Measurements from ENCODE around the gene UBE2I.

UBE2I gene

GRCh38 chr16:1372292-1372950 lies 63.0 kb downstream of the UBE2I start:
- TF ChIP-seq, protein P1, sequence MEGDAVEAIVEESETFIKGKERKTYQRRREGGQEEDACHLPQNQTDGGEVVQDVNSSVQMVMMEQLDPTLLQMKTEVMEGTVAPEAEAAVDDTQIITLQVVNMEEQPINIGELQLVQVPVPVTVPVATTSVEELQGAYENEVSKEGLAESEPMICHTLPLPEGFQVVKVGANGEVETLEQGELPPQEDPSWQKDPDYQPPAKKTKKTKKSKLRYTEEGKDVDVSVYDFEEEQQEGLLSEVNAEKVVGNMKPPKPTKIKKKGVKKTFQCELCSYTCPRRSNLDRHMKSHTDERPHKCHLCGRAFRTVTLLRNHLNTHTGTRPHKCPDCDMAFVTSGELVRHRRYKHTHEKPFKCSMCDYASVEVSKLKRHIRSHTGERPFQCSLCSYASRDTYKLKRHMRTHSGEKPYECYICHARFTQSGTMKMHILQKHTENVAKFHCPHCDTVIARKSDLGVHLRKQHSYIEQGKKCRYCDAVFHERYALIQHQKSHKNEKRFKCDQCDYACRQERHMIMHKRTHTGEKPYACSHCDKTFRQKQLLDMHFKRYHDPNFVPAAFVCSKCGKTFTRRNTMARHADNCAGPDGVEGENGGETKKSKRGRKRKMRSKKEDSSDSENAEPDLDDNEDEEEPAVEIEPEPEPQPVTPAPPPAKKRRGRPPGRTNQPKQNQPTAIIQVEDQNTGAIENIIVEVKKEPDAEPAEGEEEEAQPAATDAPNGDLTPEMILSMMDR (IDR thresholded peaks at IDR 0.05): no peak

DNA sequence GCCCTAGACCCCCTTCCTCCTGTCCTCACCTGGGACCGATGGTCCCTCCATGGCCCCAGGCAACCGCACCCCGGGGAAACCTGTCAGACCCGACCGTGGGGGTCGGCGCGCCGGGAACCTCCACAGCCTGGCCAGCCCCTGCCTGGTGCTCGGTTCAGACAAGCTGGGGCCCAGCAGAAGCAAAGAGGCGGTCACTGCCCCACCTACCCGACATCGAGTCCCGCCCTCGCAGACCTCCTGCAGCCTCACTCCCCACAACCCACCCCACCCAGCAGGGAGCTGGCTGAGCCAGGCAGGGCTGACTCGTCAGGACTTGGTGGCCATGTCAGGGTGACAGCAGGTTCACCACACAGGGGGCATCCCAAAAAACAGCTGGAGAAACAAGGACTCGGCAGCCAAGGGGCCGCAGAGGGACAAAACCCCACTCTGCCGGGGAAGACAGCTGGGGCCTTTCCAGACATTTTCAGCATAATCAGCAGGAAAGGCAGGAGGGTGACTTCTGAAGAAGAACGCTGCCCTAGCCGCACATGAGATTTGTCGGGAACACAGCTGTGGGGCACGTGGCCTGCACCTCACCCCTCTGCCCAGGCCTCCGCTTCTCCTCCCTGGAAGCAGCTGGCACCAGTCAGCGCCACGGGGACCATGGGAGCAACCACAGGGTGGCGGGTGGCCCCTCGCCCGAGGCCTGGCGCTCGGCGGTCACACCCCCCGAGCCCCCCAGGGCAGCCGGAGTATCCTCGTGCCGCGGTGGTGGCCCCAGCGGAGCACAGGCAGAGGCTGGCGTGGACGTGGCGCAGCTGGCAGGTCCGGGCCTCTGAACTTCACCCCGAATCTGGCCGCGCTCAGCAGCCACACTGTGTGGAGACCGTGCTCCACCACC lies 65.2 kb downstream of the UBE2I start:
- TF ChIP-seq, protein P1 (IDR thresholded peaks at IDR 0.05): no peak

GRCh38 chr16:1375298-1375640 lies 65.8 kb downstream of the UBE2I start:
- TF ChIP-seq, protein P1 (IDR thresholded peaks at IDR 0.05): no peak

- TF ChIP-seq, protein P1 (IDR thresholded peaks at IDR 0.05): no peak
Observed at GRCh38 chr16:1375741-1376410, 66.4 kb downstream of the UBE2I start.
